Measurements from ENCODE around the gene CDK5.

GRCh38 chr7:151091988-151092387, 34.3 kb upstream of the CDK5 start:
- TF ChIP-seq POLR2A (IDR thresholded peaks at IDR 0.05; ENCODE audit: low read length) (no peak), GATA1 (IDR thresholded peaks at IDR 0.05; ENCODE audit: low read depth, low read length) (no peak)

Measured in erythroblast (primary cell).